A549 treated with ZK216348 at 1 μM for 4 hours (cell line): ENCODE measurements around the gene GOLGA1. TPM values are rescaled to one million over a fixed set of nuclear protein-coding genes. Genes with fewer than 3 reads are reported as not detected.

Experiments
- total RNA-seq: library from RNA; stranded (reverse); fragments of 200-300 nt; extraction: Qiagen RNA extraction; gene quantifications from 5 replicates; pipeline ENCODE4 v1.2.3, GENCODE V29; 2022; ENCODE audit warnings: low read depth

Gene GOLGA1, protein sequence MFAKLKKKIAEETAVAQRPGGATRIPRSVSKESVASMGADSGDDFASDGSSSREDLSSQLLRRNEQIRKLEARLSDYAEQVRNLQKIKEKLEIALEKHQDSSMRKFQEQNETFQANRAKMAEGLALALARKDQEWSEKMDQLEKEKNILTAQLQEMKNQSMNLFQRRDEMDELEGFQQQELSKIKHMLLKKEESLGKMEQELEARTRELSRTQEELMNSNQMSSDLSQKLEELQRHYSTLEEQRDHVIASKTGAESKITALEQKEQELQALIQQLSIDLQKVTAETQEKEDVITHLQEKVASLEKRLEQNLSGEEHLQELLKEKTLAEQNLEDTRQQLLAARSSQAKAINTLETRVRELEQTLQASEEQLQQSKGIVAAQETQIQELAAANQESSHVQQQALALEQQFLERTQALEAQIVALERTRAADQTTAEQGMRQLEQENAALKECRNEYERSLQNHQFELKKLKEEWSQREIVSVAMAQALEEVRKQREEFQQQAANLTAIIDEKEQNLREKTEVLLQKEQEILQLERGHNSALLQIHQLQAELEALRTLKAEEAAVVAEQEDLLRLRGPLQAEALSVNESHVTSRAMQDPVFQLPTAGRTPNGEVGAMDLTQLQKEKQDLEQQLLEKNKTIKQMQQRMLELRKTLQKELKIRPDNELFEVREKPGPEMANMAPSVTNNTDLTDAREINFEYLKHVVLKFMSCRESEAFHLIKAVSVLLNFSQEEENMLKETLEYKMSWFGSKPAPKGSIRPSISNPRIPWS
- total RNA-seq: 9.7 to 11.8 TPM (median 11.4 TPM) in 5 replicates

DNA sequence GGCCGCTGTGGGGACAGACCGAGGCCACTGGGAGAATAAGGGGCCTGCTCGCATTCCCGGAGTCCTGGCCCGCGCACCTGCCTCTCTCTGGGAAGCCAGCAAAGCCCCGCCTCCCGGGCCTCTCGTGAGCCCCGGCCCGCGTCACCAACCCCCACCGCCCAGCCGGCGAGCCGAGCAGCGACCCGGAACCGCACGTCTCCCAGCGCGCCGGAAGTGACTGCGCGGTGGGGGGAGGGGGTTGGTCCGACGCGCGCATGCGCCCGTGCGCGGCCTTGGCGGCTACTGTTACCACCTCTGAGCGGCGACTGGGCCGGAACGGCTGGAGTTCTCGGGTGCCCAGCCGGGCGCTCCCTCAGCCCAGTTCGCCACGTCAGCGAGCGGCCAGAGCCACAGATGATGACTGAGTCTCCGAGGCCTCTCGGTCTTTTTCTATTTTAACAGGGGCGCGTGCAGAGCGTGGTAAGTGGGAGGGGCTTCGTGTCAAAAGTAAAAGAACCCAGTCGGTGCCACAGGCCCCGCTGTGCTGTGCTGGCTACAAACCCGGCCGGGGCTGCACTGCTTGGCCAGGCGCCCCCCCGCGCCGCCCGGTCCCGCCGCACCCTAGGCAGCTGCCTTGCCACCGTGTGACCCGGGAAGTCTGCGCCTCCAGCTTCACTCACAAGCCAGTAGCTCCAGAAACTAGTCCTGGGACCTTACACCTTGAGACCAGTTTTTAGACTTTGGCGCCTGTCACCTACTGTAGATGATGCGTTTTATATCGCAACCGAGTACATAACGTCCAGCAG lies at the start of gene GOLGA1:
Gene GOLGA1 (minus strand): TSS at position 190 of the 785 bp plus-strand sequence. CDS start 2,372 bp downstream, outside the sequence.

DNA sequence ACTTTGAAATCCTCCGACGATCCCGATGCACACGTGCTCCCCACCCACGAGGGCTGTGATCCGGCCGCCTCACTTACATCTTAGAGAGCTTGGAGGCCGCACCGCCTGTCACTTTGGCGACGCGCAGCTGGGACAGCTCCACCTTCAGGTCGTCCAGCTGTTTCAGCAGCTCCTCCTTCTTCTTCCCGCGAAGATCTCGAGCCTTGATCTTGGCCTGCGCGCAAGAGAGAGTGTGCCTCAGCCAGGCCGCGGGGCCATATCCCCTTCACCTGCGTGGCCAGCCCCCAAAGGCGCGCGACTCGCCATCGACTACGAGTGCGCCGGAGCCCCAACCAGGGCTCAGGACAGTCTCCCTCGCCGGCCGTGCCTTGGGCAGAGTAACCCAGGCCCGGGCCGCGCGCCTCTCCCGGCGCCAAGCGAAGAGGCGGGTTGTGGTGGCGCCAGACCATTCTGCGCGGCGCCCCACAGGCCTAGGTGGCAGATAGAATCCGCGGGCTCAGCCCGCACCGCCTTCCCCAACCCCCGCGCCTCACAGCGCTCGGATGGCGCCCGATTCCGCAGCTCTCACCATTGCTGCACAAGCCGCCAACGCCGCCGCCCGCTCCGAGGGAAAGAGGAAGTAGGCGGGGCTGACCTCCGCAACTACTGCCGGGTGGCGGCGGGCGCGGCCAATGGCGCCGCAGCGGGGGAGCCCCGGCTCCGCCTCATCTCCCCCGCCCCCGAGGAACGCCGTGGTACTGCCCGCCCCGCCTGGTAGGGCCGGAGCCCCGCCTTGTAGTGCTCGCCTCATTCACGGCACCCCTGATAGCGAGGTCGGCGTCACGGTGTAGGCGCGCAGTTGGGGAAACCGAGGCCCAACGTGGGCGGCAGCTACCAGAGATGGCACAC lies 79.3 kb downstream of the GOLGA1 start, which contains the start of the genes ARPC5L and RPL35:
Gene ARPC5L (plus strand): TSS at position 789 of the 888 bp plus-strand sequence. CDS start 7,161 bp downstream, outside the sequence.
Gene RPL35 (minus strand): TSS at position 616 of the 888 bp plus-strand sequence. CDS start 45 bp downstream, at position 571.

DNA sequence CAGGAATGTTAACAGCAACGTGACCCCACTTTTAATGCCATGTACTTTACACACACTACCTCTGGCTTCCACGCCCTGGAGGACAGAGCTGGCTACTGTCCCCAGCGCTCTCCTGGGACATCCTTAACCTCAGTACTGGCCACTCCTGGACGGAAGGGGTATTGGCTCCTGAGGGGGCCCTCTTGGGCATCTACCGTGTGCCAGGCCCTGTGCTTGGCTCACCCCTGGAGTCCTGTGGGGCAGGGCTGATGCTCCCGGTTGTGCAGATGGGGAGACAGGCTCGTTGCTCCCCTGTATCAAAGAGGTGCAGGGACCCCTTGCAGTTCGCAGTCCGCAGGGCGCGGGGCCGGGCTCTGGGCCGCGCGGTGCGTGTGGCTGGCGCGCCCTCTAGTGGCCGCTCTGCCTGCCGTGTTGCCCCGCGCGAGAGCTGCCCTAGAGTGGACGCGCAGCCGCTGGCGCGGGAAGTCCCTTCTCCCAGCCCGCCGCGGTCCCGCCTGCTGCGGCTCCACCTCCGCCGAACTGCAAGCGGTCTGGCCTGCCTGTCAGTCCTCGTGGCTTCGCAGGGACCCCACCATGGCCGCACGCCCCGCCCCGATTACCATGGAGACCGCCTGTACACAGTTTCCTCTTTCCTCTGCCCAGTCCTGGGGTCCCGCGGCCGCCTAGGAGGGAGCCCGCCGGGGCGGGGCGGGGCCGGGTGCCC lies 87.9 kb downstream of the GOLGA1 start, which contains the start of gene WDR38:
Gene WDR38 (plus strand): TSS at position 632 of the 703 bp plus-strand sequence. CDS start 72 bp downstream, outside the sequence.

Other genes with a start within 250 kb of the GOLGA1 start
- gene NR6A1, start 169.8 kb downstream of the GOLGA1 start, total RNA-seq: 1.5 to 2.1 TPM (median 2.0 TPM) in 5 replicates
- gene OLFML2A, start 163.9 kb downstream of the GOLGA1 start, total RNA-seq: 16.5 to 31.7 TPM (median 24.6 TPM) in 5 replicates
- gene WDR38, start 87.6 kb downstream of the GOLGA1 start, total RNA-seq: 0.13 to 0.19 TPM (median 0.19 TPM) in 3 of 5 replicates, not detected in the others
- 2,441 to 3,262 TPM (median 2,630 TPM) in 5 replicates for gene RPL35, start 79.1 kb downstream of the GOLGA1 start, total RNA-seq
- gene ARPC5L, start 79.0 kb downstream of the GOLGA1 start, total RNA-seq: 59.5 to 84.2 TPM (median 74.0 TPM) in 5 replicates
- 1.4 to 2.2 TPM (median 1.8 TPM) in 5 replicates for gene SCAI, start 202.4 kb upstream of the GOLGA1 start, total RNA-seq
- gene PPP6C, start 248.7 kb upstream of the GOLGA1 start, total RNA-seq: 25.1 to 32.4 TPM (median 26.6 TPM) in 5 replicates